Caco-2 (cell line): ENCODE data around the gene JAK1. TPM values are rescaled to one million over a fixed set of nuclear protein-coding genes. Genes with fewer than 3 reads are reported as not detected.

ENCODE experiments used
- BruUV-seq: library from RNA; stranded (reverse); fragments of 400-500 nt; replicated peaks from 2 replicates; lab custom pipeline; 2021; lab: Mats Ljungman, UMichigan
- CTCF ChIA-PET: fragments of 300-600 bp; sonication (Branson Sonifier 250); formaldehyde crosslinking; loops from one replicate; lab custom pipeline; 2022; ENCODE audit warnings: antibody characterized with exemption; lab: Charles Lee
- POLR2A ChIA-PET: fragments of 300-600 bp; sonication (Branson Sonifier 250); formaldehyde crosslinking; loops from one replicate; lab custom pipeline; 2022; ENCODE audit warnings: antibody characterized with exemption; lab: Charles Lee
- DNase-seq, 2 experiments: peaks; one replicate each; pipeline versions ENCODE4 v3.0.0 to v3.0.0-alpha.2; 2020 to 2022
- H3K27me3 ChIP-seq: replicated peaks from 2 replicates; pipeline ENCODE4 v1.6.0; 2011; ENCODE audit warnings: low read length; ENCODE audit not compliant: control insufficient read depth, insufficient read depth
- H3K36me3 ChIP-seq: 2 replicates; pipeline ENCODE4 v1.5.1; 2011; ENCODE audit warnings: low read length; ENCODE audit not compliant: control insufficient read depth, insufficient read depth
- H3K4me1 ChIP-seq: fragments of 250-450 bp; sonication (Bioruptor Pico); 2 replicates; pipeline ENCODE4 v1.5.1; 2020; ENCODE audit warnings: mild to moderate bottlenecking
- H3K4me3 ChIP-seq: 2 replicates; pipeline ENCODE4 v1.5.1; 2011; ENCODE audit warnings: low read depth, mild to moderate bottlenecking, control low read depth, low read length
- H3K9me3 ChIP-seq: fragments of 250-450 bp; sonication (Bioruptor Pico); 2 replicates; pipeline ENCODE4 v1.5.1; 2020; ENCODE audit warnings: mild to moderate bottlenecking, moderate library complexity
- H3K27ac Mint-ChIP-seq: one replicate; pipeline ENCODE4 v1.8.0; 2022; ENCODE audit warnings: mixed read lengths; ENCODE audit not compliant: unreplicated experiment
- H3K27me3 Mint-ChIP-seq: one replicate; pipeline ENCODE4 v1.8.0; 2022; ENCODE audit warnings: mixed read lengths; ENCODE audit not compliant: insufficient read depth, unreplicated experiment
- H3K36me3 Mint-ChIP-seq: one replicate; pipeline ENCODE4 v1.8.0; 2022; ENCODE audit warnings: mild to moderate bottlenecking, mixed read lengths; ENCODE audit not compliant: insufficient read depth, unreplicated experiment
- H3K4me1 Mint-ChIP-seq: one replicate; pipeline ENCODE4 v1.8.0; 2022; ENCODE audit warnings: low read depth, mixed read lengths; ENCODE audit not compliant: unreplicated experiment
- H3K4me3 Mint-ChIP-seq: one replicate; pipeline ENCODE4 v1.8.0; 2022; ENCODE audit warnings: mild to moderate bottlenecking, moderate library complexity, mixed read lengths; ENCODE audit not compliant: unreplicated experiment
- H3K9me3 Mint-ChIP-seq: one replicate; pipeline ENCODE4 v1.8.0; 2022; ENCODE audit warnings: mixed read lengths; ENCODE audit not compliant: unreplicated experiment
- CTCF ChIP-seq, 2 experiments: fragments of 200-600 bp in 1 of 2; IDR thresholded peaks; 1 replicate in 1 of 2; 2 replicates in 1 of 2; pipeline versions ENCODE4 v1.5.1 to v1.8.0; 2011 to 2022; ENCODE audit warnings: antibody characterized with exemption in 1 of 2, control low read depth in 1 of 2, inconsistent platforms in 1 of 2, low read depth in 1 of 2, low read length in 1 of 2, mild to moderate bottlenecking in 1 of 2, moderate library complexity in 1 of 2; ENCODE audit not compliant: insufficient read depth in 1 of 2, severe bottlenecking in 1 of 2, unreplicated experiment in 1 of 2
- intact Hi-C: fragments of 100-400 bp; cut with micrococcal nuclease; formaldehyde crosslinking; loops from one replicate; pipeline ENCODE4 v1.10.0; 2022; ENCODE audit not compliant: unreplicated experiment
- total RNA-seq: library from RNA; stranded (reverse); gene quantifications from 2 replicates; pipeline ENCODE4 v1.2.3, GENCODE V29; 2022

The JAK1 gene
- total RNA-seq, 1 experiment from 2014 or later, result 35.5 TPM

GRCh38 chr1:64830030-64830651, 136.2 kb downstream of the JAK1 start:
- intact Hi-C loops, result no loop called here
- Histone ChIP-seq H3K4me3 (no peak overlapping the region), H3K36me3 (no peaks in the 10 kb centered on the region), H3K9me3 (no peaks in the 10 kb centered on the region), H3K27me3 (no peaks in the 10 kb centered on the region), H3K4me1 (no peaks in the 10 kb centered on the region)
- TF ChIP-seq CTCF (IDR thresholded peaks at IDR 0.05; ENCODE audit: insufficient read depth in 1 of 2, low read depth in 1 of 2, low read length in 1 of 2, severe bottlenecking in 1 of 2, unreplicated experiment in 1 of 2), result no peak
- no peak overlapping the region for H3K27ac Mint-ChIP-seq
- peaks cover 6% of the 10 kb centered on the region for H3K4me1 Mint-ChIP-seq
- DNase-seq, result no peak
- no peak overlapping the region for H3K4me3 Mint-ChIP-seq
- H3K9me3 Mint-ChIP-seq, result no peaks in the 10 kb centered on the region
- ChIA-PET CTCF (no interaction called here), POLR2A (no interaction called here)
- BruUV-seq, result no TSS peak
- no peaks in the 10 kb centered on the region for H3K27me3 Mint-ChIP-seq
- peaks cover 6% of the 10 kb centered on the region for H3K36me3 Mint-ChIP-seq

- no peaks in the 10 kb centered on the region for H3K36me3 ChIP-seq
- ChIA-PET CTCF (no interaction called here), POLR2A (no interaction called here)
- DNase-seq, result no peak
- H3K4me3 Mint-ChIP-seq, result no peak overlapping the region
- TF ChIP-seq CTCF (IDR thresholded peaks at IDR 0.05; ENCODE audit: insufficient read depth in 1 of 2, low read depth in 1 of 2, low read length in 1 of 2, severe bottlenecking in 1 of 2, unreplicated experiment in 1 of 2), result no peak
- no peaks in the 10 kb centered on the region for H3K27me3 Mint-ChIP-seq
- H3K36me3 Mint-ChIP-seq, result peaks cover 7% of the 10 kb centered on the region
- peaks cover 7% of the 10 kb centered on the region for H3K4me1 Mint-ChIP-seq
- no peak overlapping the region for H3K4me3 ChIP-seq
- no TSS peak for BruUV-seq
- no peak overlapping the region for H3K27ac Mint-ChIP-seq
- H3K27me3 ChIP-seq, result no peaks in the 10 kb centered on the region
- no peaks in the 10 kb centered on the region for H3K4me1 ChIP-seq
- no peaks in the 10 kb centered on the region for H3K9me3 ChIP-seq
- H3K9me3 Mint-ChIP-seq, result no peaks in the 10 kb centered on the region
- intact Hi-C loops, result loop anchor here (10.0 kb wide), 1 partner anchor 285 kb away; no protein-coding TSS in a partner anchor
Measured at GRCh38 chr1:64829411-64830029, 136.8 kb downstream of the JAK1 start.

- H3K4me1 Mint-ChIP-seq, result peaks cover 12% of the 10 kb centered on the region
Measured at GRCh38 chr1:64828829-64829228, 137.5 kb downstream of the JAK1 start.

More at GRCh38 chr1:64828829-64829228, 137.5 kb downstream of the JAK1 start:
- Mint-ChIP-seq H3K9me3 (no peaks in the 10 kb centered on the region), H3K27ac (no peak overlapping the region), H3K27me3 (no peaks in the 10 kb centered on the region), H3K36me3 (peaks cover 13% of the 10 kb centered on the region), H3K4me3 (no peak overlapping the region)
- Histone ChIP-seq H3K36me3 (no peaks in the 10 kb centered on the region), H3K4me3 (no peak overlapping the region), H3K4me1 (no peaks in the 10 kb centered on the region), H3K27me3 (no peaks in the 10 kb centered on the region), H3K9me3 (no peaks in the 10 kb centered on the region)
- ChIA-PET CTCF (no interaction called here), POLR2A (no interaction called here)
- DNase-seq, result no peak
- no peak for TF ChIP-seq CTCF (IDR thresholded peaks at IDR 0.05; ENCODE audit: insufficient read depth in 1 of 2, low read depth in 1 of 2, low read length in 1 of 2, severe bottlenecking in 1 of 2, unreplicated experiment in 1 of 2)
- BruUV-seq, result no TSS peak
- intact Hi-C loops, result loop anchor here (10.0 kb wide), 1 partner anchor 284 kb away; no protein-coding TSS in a partner anchor
